SU-DHL-6 (cell line): ENCODE results near the gene CEP44.
"Not testable (repeated sequence)": the region's sequence is repeated elsewhere in the genome, so short reads cannot be mapped to it uniquely, and the experiment has no call there.

Source experiments
- H2AFZ ChIP-seq: fragments of 200-600 bp; sonication (generic); 2 replicates; pipeline ENCODE4 v1.6.1; 2014; ENCODE audit warnings: low read depth, mild to moderate bottlenecking, moderate library complexity, mixed read lengths, antibody characterized with exemption, low read length; ENCODE audit not compliant: severe bottlenecking
- H3F3A ChIP-seq: fragments of 200-600 bp; shearing (Covaris generic); 2 replicates; pipeline ENCODE4 v1.6.0; 2016; ENCODE audit warnings: antibody characterized with exemption, mild to moderate bottlenecking; ENCODE audit not compliant: insufficient read depth
- H3K27ac ChIP-seq: fragments of 200-600 bp; sonication (generic); 2 replicates; pipeline ENCODE4 v1.5.1; 2016; ENCODE audit warnings: low read depth, mild to moderate bottlenecking, low read length, moderate library complexity, mixed read lengths
- H3K27me3 ChIP-seq: fragments of 200-600 bp; sonication (generic), shearing (Covaris generic); 2 replicates; pipeline ENCODE4 v1.6.0; 2014; ENCODE audit warnings: mild to moderate bottlenecking, low read length
- H3K36me3 ChIP-seq: fragments of 200-600 bp; sonication (generic); 2 replicates; pipeline ENCODE4 v1.6.1; 2014; ENCODE audit warnings: mild to moderate bottlenecking, low read length, mixed read lengths
- H3K4me2 ChIP-seq: fragments of 300-600, 200-600 bp; shearing (Covaris generic), sonication (generic); 2 replicates; pipeline ENCODE4 v1.6.0; 2014; ENCODE audit warnings: low read length, low read depth, mild to moderate bottlenecking; ENCODE audit not compliant: poor library complexity, severe bottlenecking
- H3K4me3 ChIP-seq: fragments of 200-600 bp; sonication (generic); 2 replicates; pipeline ENCODE4 v1.5.1; 2014; ENCODE audit warnings: antibody characterized with exemption, low read length, mild to moderate bottlenecking, mixed read lengths; ENCODE audit not compliant: insufficient read depth, poor library complexity, severe bottlenecking
- H3K79me2 ChIP-seq: fragments of 200-600 bp; sonication (generic); 2 replicates; pipeline ENCODE4 v1.6.1; 2014; ENCODE audit warnings: mild to moderate bottlenecking, low read length, moderate library complexity; ENCODE audit not compliant: insufficient read depth
- H3K9ac ChIP-seq: fragments of 200-600 bp; sonication (generic); 2 replicates; pipeline ENCODE4 v1.7.0; 2014; ENCODE audit warnings: mild to moderate bottlenecking, low read length
- H3K9me2 ChIP-seq: fragments of 200-600 bp; sonication (generic); replicated peaks from 2 replicates; pipeline ENCODE4 v1.6.1; 2014; ENCODE audit warnings: low read length; ENCODE audit not compliant: insufficient read depth
- H3K9me3 ChIP-seq: fragments of 200-600 bp; sonication (generic); 2 replicates; pipeline ENCODE4 v1.6.1; 2014; ENCODE audit warnings: low read length, mixed read lengths; ENCODE audit not compliant: insufficient read depth
- H4K20me1 ChIP-seq: fragments of 200-600 bp; sonication (generic); 2 replicates; pipeline ENCODE4 v1.6.1; 2014; ENCODE audit warnings: low read depth, mild to moderate bottlenecking, antibody characterized with exemption, low read length, moderate library complexity, mixed read lengths
- EZH2phosphoT487 ChIP-seq: fragments of 200-600 bp; sonication (generic), shearing (Covaris generic); conservative IDR thresholded peaks from 2 replicates; pipeline ENCODE4 v1.6.1; 2018; ENCODE audit warnings: mild to moderate bottlenecking, antibody characterized with exemption, low read length, moderate library complexity, mixed read lengths
- TF ChIP-seq, protein P1 (sequence below): fragments of 200-600 bp; sonication (generic); IDR thresholded peaks from one replicate; pipeline ENCODE4 v1.5.1; 2017; ENCODE audit warnings: antibody characterized with exemption, mild to moderate bottlenecking, low read length, moderate library complexity; ENCODE audit not compliant: insufficient read depth, poor library complexity, severe bottlenecking

The CEP44 gene

DNA sequence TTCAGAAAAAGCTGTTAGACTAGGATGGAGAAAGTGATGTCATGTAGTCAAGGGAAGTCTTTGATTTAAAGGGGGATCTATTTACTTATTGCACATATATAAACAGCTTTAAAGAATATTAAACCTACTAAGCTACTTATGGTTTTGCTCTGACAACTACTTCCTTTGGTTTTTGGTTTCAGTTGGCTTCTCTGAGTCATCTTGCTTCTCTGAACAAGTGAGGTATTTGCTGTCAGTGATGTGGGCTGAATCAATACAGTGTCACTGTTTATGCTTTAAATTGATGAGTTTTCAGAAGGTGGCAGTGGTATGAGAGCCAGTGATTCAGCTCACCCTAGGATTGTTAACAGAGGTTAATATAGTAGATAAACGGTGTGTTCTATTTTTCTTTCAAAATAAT is 75.1 kb downstream of the CEP44 start:
- H2AFZ ChIP-seq: no peak overlapping the region
- H4K20me1 ChIP-seq: no peaks in the 10 kb centered on the region
- no peak overlapping the region for H3K27ac ChIP-seq
- no peaks in the 10 kb centered on the region for H3F3A ChIP-seq
- no peak for TF ChIP-seq EZH2phosphoT487
- TF ChIP-seq, protein P1, sequence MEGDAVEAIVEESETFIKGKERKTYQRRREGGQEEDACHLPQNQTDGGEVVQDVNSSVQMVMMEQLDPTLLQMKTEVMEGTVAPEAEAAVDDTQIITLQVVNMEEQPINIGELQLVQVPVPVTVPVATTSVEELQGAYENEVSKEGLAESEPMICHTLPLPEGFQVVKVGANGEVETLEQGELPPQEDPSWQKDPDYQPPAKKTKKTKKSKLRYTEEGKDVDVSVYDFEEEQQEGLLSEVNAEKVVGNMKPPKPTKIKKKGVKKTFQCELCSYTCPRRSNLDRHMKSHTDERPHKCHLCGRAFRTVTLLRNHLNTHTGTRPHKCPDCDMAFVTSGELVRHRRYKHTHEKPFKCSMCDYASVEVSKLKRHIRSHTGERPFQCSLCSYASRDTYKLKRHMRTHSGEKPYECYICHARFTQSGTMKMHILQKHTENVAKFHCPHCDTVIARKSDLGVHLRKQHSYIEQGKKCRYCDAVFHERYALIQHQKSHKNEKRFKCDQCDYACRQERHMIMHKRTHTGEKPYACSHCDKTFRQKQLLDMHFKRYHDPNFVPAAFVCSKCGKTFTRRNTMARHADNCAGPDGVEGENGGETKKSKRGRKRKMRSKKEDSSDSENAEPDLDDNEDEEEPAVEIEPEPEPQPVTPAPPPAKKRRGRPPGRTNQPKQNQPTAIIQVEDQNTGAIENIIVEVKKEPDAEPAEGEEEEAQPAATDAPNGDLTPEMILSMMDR: no peak
- H3K9me3 ChIP-seq: no peaks in the 10 kb centered on the region
- H3K4me2 ChIP-seq: no peak overlapping the region
- H3K27me3 ChIP-seq: no peaks in the 10 kb centered on the region
- no peak overlapping the region for H3K9ac ChIP-seq
- H3K36me3 ChIP-seq: no peaks in the 10 kb centered on the region
- no peaks in the 10 kb centered on the region for H3K79me2 ChIP-seq
- no peaks in the 10 kb centered on the region for H3K9me2 ChIP-seq
- H3K4me3 ChIP-seq: no peak overlapping the region

DNA sequence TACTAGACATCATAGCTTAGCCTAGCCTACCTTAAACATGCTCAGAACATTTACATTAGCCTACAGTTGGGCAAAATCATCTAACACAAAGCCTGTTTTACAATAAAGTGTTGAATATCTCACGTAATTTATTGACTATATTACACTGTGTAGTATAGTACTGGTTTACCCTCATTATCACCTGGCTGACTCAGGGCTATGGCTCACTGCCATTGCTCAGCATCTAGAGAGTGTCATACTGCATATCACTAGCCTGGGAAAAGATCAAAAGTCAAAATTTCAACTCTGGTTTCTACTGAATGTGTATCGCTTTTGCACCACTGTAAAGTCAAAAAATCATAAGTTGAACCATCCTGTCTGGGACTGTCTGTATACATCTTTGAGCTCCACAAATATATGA is 78.6 kb downstream of the CEP44 start:
- TF ChIP-seq, protein P1: no peak
- no peak for TF ChIP-seq EZH2phosphoT487
- Histone ChIP-seq H3K27ac (no peak overlapping the region), H3K27me3 (no peaks in the 10 kb centered on the region), H3K36me3 (no peaks in the 10 kb centered on the region), H3K9me3 (no peaks in the 10 kb centered on the region), H3K9me2 (no peaks in the 10 kb centered on the region), H4K20me1 (no peaks in the 10 kb centered on the region), H3K9ac (no peak overlapping the region), H3K79me2 (no peaks in the 10 kb centered on the region), H2AFZ (no peak overlapping the region), H3K4me2 (no peak overlapping the region), H3K4me3 (no peak overlapping the region), H3F3A (no peaks in the 10 kb centered on the region)

DNA sequence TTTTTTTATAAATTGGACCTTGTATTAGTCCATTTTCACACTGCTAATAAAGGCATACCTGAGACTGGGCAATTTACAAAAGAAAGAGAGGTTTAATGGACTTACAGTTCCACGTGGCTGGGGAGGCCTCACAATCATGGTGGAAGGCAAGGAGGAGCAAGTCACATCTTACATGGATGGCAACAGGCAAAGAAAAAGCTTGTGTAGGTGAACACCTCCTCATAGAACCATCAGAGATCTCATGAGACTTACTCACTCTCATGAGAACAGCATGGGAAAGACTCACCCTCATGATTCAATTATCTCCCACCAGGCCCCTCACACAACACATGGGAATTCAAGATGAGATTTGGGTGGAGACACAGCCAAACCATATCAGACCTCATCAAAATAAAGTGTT is 80.1 kb downstream of the CEP44 start:
- H4K20me1 ChIP-seq, H3K4me3 ChIP-seq, H3F3A ChIP-seq, H3K9ac ChIP-seq, H3K9me3 ChIP-seq, H2AFZ ChIP-seq, H3K9me2 ChIP-seq, H3K36me3 ChIP-seq, H3K27me3 ChIP-seq, H3K27ac ChIP-seq, H3K79me2 ChIP-seq, H3K4me2 ChIP-seq: not testable (repeated sequence)

DNA sequence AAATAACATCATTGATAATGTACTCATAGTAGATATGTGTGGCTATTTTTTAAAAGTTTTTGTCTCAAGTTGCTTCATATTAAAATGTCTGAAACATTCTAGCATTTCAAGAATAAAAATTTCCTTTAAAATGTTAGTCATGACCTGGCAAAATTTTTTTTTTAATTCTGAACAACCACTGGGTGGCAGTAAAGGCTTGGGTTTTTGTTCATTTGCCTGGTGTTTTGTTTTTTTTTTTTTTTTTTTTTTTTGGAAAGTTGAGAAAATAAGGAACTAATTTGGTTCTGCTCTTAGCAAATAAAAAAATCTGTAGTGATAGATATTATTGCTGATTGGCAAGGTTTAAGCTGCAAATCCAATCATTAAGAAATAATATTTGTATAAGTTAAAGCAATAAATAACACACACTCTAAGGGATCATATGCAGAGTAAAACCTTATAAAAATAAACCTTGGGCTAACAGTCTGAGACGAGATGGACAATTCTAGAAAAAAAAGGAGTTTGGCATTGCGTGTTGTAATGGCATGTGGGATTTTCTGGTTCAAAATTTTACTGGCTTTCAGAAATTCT is 81.4 kb downstream of the CEP44 start:
- Histone ChIP-seq H3K9me2 (no peaks in the 10 kb centered on the region), H3F3A (no peaks in the 10 kb centered on the region), H3K4me3 (no peak overlapping the region), H4K20me1 (no peaks in the 10 kb centered on the region), H3K9me3 (no peaks in the 10 kb centered on the region), H3K79me2 (no peaks in the 10 kb centered on the region), H3K27ac (no peak overlapping the region), H3K4me2 (no peak overlapping the region), H3K27me3 (no peaks in the 10 kb centered on the region), H2AFZ (no peak overlapping the region), H3K36me3 (no peaks in the 10 kb centered on the region), H3K9ac (no peak overlapping the region)
- TF ChIP-seq, protein P1: peak; percentile 39
- no peak for TF ChIP-seq EZH2phosphoT487
